Astrocyte of the hippocampus (primary cell): Measurements from ENCODE around the gene ABO.
"Not testable (repeated sequence)": the region's sequence is repeated elsewhere in the genome, so short reads cannot be mapped to it uniquely, and the experiment has no call there.

Experiments used
- DNase-seq: peaks from one replicate; pipeline ENCODE4 v3.0.0; 2011; ENCODE audit warnings: low read depth, low spot score

The ABO gene

GRCh38 chr9:133226219-133227171 is 48.5 kb downstream of the ABO start:
- DNase-seq: no peak

- DNase-seq: no peak
Measured at GRCh38 chr9:133225171-133226011, 49.6 kb downstream of the ABO start.

GRCh38 chr9:133224762-133225161 is 50.2 kb downstream of the ABO start:
- DNase-seq: no peak

- DNase-seq: not testable (repeated sequence)
Measured at GRCh38 chr9:133223159-133223756, 51.7 kb downstream of the ABO start.

DNA sequence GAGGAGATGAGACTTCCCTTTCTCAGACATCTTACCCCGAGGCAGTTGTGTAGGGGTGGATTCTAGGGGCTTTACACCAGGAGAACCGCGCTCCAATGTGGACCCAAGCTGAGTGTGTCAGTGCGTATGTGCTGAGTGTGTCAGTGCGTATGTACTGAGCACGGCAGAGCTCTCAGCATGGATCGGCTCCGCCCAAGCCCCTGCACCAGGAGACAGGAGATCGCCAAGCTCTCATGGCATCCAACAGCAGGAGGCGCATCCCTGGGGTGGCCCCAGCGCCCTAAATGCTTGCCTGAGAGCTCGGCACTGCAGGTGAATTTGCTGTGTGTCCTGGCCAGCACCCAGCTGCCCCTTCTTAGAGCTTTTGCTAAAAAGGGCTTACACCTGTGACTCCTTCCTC is 53.0 kb downstream of the ABO start:
- not testable (repeated sequence) for DNase-seq

DNA sequence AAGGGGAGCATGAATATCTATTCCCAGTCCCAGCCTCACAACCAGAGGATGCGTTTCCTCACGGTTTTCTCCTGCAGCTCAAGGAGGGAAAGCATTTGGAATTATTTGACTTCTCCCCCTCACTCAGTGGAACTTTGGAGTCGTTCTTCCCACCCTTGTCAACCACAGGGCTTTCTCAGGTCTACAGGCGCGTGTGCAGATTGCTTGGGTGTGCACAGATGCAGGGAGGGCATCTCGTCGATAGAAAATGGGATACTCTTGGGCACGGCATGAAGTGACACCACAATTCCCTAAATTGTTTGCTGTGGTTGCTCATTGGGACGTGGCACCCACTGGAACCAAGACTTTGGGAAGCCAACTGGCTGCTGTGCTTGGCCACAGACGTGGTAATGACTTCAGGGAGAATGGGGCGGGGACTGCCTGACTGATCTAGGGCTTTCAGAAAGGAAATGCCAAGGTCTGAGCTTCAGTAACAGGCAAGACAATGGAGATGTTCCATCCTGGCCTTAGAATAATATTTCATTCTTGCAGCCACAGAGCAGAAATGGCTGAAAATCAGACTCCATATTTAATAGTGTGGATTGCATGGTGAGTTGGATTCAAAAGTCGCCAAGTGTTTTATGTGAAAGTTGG is 53.7 kb downstream of the ABO start:
- no peak for DNase-seq

DNA sequence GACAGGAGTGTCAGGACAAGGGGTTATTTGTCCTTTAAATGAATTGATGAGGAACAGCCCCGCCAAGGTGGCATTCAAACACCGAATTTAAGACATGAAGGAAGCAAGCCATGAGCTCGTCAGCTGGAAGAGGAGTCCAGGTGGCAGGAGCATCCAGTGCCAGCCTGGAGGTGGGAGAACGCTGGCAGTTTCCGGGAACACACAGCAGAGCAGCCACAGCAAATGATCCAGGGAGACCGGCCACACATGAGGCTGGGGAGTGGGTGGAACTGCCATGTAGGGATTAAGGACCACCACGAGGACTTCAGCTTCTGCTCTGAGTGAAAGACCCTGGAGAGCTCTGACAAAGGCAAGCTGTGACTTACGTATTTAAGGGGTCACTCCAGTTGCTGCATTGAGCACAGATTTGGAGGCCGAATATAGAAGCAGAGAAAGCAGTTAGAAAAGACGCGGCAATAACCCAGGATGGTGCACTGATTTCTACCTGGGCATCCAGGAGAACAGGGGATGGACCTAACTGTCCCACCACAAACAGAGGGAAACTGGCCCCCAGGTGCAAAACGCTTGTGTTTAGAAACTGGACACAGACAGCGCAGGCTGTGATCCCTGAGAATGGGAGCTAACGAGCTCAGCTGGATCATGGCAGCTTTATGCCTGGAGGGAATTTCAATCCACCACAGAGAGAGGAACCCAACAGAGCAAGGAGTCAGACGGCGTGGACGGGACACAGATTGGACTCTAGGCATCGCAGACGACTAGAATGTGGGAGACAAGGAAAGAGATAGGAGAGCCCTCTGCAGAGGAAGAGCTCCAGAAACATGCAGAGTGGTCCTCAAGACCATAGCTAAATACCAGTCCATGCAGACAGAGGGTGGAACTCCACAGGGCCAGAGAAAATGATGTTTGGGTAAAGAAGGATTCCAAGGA is 56.7 kb downstream of the ABO start:
- DNase-seq: not testable (repeated sequence)

- not testable (repeated sequence) for DNase-seq
Measured at GRCh38 chr9:133217333-133217988, 57.5 kb downstream of the ABO start.

- DNase-seq: not testable (repeated sequence)
Measured at GRCh38 chr9:133214276-133214675, 60.7 kb downstream of the ABO start.

DNA sequence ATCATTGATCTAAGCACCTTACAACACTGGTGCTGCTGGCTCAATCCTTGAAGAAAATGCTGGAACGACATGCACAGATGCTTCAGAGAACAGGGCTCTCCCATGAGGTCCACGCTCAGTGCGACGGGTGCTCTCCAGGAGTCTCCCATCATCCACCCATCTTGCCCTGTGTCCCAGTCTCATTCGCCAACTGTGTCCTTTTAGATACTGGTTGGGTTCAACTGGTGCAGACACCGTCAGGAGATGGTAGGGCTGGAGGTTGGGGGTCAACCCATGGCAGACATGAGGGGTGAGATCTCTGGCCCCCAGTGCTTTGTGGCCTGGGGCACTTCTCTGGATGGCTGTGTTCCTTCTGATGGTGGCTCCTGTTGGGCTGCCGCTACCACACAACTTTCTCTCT is 64.4 kb downstream of the ABO start:
- no peak for DNase-seq

- DNase-seq: no peak
Measured at GRCh38 chr9:133210202-133210532, 64.8 kb downstream of the ABO start.

DNA sequence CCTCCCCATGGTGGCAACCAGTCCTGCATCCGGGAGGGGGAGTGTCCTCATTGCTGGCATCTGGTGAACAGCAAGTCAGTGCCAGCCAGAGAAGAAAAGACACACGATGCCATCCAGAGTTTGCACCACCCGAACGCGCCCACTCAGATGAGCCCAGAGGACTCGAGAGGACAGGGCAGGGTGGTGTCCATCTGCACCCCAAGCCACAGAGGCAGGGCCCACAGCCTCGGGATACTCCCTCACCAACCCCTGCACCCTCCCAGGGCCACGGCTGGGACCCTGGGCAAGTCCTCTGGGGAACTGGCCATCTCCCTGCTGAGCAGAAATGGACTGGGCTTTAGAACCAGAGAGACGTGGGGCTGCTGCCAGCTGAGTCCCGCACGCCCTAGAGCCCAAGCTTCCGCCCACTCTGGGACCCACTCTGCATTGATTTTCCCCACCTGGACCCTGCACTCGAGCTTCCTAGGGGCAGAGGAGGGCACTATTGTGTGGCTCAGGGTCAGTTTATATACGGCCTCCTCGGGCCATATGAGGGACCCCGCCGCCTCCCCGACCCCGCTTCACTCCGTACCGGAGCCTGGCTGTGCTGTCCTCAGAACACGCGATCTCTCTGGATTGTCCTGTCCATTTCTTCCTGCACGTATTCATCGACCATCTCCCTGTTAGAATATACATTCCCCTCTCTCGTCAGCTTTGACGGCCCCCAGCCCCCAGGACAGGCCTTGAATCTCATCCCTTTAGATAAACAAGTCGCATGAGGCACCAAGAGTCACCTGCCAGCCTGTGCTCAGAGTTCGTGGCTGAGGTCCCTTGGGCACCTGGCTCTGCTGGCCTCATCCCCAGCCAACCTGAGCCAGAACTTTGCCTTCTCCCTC is 65.4 kb downstream of the ABO start:
- DNase-seq: not testable (repeated sequence)

GRCh38 chr9:133208880-133209300 is 66.1 kb downstream of the ABO start, which contains the start of gene OBP2B:
Gene OBP2B, minus strand, starts transcription at chr9:133209250. Its CDS starts 51 bp downstream, at chr9:133209199.
- DNase-seq: not testable (repeated sequence)

- not testable (repeated sequence) for DNase-seq
Measured at GRCh38 chr9:133208171-133208879, 66.7 kb downstream of the ABO start.

GRCh38 chr9:133207540-133208170 is 67.3 kb downstream of the ABO start:
- no peak for DNase-seq

DNA sequence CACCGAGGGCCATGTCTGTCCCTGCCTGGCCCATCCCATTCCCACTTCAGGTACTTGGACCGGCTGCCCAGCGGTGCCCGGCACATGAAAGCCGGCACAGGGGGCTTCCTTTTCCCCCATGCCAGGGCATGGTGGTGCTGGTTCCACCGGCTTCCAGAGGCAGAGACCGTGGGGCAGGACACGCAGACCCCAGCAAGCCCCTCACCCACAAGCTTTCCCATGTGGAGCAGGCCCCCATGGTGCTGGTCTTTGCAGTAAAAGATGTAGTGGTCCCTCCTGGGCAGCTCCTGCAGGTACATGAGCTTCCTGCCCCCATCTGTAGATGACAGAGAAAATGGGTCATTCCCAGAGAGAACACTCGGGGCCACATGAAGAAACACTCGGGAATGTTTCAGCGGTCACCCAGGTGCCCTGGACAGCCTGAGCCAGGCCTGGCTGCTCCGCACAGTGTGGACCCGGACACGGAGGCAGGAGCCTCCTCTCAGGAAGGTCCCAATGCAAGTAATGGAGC is 67.9 kb downstream of the ABO start:
- DNase-seq: no peak
